ENCODE data around the gene FSD2.
"Not testable (repeated sequence)": the region's sequence is repeated elsewhere in the genome, so short reads cannot be mapped to it uniquely, and the experiment has no call there.

Gene FSD2

DNA sequence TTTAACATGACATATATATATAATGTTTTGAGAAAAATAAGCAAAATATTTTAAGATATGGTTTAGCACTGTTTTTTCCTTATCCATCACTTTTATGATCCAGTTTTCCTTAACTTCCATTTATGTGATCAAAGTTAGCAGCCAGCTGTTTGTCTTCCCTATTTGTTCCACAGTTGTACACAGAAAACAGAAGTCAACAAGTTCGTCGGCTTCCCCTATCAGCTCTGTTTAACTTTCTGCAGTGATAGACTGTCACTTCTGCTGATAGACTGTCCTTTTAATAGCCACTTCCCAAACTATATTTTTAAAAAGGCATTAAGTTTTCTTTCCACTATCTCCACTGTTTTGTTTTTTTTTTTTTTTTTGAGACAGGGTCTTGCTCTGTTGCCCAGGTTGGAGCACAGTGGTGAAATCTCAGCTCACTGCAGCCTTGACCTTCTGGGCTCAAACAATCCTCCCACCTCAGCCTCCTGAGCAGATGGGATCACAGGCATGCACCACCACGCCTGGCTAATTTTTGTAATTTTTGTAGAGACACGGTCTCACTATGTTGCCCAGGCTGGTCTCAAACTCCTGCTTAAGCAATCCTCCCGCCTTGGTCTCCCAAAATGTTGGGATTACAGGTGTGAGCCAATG, 7.2 kb downstream of the FSD2 start:
- no peak for DNase-seq (ENCODE audit: low read depth, low spot score)

DNA sequence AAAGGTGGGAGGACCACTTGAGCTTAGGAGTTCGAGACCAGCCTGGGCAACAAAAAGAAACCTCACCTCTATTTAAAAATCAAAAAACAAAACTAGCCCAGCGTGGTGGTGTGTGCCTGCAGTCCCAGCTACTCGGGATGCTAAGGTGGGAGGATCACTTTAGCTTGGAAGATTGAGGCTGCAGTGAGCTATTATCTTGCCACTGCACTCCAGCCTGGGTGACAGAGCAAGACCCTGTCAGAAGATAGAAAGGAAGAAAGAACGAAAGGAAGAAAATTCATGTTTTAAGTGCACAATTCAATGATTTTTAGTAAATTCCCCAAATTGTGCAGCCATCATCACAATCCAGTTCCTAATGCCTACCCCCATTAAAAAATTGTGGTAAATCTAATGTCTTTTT, 7.8 kb downstream of the FSD2 start:
- no peak for DNase-seq (ENCODE audit: low read depth, low spot score)
- no peak overlapping the region for H3K27ac ChIP-seq

More for the DNA sequence above, 7.2 kb downstream of the FSD2 start:
- H3K27ac ChIP-seq, result no peak overlapping the region

DNA sequence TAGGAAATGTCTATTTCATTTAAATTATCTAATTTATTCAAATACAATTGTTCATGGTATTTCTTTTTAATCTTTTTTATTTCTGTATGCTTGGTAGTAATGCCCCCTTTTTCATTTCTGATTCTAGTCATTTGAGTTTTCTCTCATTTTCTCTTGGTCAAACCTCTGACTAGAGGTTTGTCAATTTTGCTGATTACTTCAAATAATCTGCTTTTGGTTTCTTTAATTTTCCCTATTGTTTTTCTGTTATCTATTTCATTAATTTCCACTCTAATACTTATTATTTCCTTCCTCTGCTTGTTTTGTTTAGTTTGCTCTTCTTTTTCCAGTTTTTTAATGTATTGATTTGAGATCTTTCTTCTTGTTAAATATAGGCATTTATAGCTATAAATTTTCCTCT, 12.1 kb downstream of the FSD2 start:
- DNase-seq (ENCODE audit: low read depth, low spot score), result no peak
- no peak overlapping the region for H3K27ac ChIP-seq

DNA sequence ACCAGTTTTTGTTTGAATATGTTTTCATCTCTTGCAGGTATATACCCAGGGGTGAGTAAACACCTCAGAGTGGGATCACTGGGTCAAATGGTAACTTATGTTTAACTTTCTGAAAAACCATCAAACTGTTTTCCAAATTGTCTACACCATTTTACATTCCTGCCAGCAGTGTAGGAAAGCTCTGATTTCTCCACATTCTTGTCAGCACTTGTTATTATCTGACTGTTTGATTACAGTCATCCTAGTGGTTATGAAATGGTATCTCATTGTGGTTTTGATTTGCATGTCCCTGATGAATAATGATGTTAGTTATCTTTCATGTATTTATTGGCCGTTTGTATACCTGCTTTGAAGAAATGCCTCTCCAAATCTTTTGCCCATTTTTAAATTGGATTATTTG, 13.8 kb downstream of the FSD2 start:
- H3K27ac ChIP-seq, result no peak overlapping the region

DNA sequence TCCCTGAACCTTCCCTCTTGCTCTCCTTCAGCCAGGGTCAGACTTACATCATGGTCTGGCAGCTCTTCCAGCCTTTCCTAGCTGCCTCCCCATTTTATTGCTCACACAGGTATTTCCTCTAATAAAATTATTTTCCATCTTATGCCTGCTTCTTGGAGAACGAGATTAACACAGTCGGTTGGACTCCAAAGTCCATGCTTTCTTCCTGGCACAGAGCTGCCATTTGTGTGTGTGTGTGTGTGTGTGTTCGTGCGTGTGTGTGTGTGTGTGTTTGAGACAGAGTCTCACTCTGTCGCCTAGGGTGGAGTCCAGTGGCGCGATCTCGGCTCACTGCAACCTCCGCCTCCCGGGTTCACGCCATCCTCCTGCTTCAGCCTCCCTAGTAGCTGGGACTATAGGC, 15.5 kb downstream of the FSD2 start:
- H3K27ac ChIP-seq, result no peak overlapping the region
- no peak for DNase-seq (ENCODE audit: low read depth, low spot score)

More for the DNA sequence above, 13.8 kb downstream of the FSD2 start:
- peak; percentile 63 for DNase-seq (ENCODE audit: low read depth, low spot score)

DNA sequence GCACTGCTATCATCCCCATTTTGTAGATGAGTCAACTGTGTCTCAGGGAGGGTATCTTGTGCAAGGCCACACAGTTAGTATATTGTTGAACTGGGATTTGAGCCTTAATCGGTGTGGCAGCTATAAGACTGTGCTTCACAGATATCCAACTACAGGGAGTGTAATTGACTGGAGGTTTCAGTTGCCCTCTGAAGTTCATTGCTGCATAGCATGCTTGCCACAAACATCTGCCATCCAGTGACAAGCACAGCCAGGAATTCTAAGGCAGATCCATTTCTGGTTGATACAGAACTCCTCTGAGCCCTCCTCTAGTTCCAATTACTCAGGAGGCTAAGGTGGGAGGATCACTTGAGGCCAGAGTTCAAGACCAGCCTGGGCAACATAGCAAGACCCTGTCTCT, 16.4 kb downstream of the FSD2 start:
- DNase-seq (ENCODE audit: low read depth, low spot score), result no peak
- no peak overlapping the region for H3K27ac ChIP-seq

DNA sequence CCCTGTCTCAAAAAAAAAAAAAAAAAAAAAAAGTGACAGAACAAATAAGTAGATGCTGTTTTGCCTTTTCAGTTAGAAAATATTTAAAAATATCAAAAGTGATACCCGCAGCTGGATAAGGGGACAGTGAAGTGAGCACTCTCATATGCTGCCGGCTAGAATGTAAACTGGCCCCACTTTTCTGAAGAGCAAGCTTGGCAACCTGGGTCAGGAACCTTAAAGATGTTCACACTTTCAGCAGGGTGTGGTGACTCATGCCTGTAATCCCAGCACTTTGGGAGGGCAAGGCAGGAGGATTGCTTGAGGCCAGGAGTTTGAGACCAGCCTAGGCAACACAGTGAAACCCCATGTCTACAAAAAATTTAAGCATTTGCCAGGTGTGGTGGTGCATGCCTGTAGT, 17.4 kb downstream of the FSD2 start:
- DNase-seq (ENCODE audit: low read depth, low spot score), result no peak
- no peak overlapping the region for H3K27ac ChIP-seq

DNA sequence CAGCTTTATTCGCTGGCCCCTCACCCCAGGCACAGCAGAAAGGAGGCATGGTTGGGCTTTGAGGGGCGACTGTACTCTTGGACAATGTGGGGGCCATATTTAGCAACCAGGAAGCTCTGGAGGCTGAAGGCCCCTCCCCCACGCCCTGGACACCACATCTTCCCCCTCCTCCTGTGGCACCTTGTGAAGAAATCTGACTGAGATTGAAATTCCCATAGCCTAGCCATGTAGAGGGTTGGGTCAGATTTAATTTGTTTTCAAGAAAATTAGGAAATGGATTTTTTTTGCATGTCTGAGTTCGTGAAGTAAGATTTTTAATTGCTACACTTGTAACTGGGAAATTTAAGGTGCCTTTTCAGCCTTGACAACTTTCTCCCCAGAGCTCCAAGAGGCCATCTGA, 24.5 kb downstream of the FSD2 start:
- no peak overlapping the region for H3K27ac ChIP-seq
- DNase-seq (ENCODE audit: low read depth, low spot score), result no peak

DNA sequence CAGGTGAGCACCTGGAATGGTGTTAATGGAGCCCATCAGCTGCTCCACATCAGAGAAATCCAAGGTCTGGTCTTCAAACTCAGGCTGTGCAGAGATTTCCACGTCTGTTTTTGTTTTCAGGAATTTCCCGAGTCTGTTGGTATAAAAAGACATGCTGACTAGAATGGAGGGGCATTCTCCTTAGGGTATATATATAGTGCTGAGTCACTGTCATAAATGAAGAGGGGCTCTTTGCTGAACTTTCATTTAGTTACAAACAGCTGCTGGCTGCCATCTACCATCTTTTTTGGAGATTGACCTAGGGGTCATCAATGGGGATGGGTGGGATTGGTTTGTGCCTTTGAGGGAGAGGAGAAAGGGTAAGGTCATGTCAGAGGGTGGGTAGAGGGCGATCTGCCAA, 27.1 kb downstream of the FSD2 start:
- no peak overlapping the region for H3K27ac ChIP-seq
- DNase-seq (ENCODE audit: low read depth, low spot score), result no peak

DNA sequence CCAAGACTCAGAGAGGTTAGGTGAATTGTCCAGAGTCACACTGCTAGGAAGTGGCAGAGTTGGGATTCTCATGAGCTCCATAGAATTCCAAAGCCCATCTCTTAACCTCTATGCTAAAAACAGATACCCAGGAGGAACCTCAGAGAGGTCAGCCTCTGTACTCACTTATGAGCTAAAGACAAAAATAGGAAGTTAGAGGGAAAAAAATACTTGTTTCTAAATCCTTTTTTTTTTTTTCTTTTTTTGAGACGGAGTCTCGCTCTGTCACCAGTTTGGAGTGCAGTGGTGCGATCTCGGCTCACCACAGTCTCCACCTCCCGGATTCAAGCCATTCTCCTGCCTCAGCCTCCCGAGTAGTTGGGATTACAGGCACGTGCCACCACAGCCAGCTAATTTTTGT, 31.4 kb downstream of the FSD2 start:
- no peak for DNase-seq (ENCODE audit: low read depth, low spot score)
- no peak overlapping the region for H3K27ac ChIP-seq

DNA sequence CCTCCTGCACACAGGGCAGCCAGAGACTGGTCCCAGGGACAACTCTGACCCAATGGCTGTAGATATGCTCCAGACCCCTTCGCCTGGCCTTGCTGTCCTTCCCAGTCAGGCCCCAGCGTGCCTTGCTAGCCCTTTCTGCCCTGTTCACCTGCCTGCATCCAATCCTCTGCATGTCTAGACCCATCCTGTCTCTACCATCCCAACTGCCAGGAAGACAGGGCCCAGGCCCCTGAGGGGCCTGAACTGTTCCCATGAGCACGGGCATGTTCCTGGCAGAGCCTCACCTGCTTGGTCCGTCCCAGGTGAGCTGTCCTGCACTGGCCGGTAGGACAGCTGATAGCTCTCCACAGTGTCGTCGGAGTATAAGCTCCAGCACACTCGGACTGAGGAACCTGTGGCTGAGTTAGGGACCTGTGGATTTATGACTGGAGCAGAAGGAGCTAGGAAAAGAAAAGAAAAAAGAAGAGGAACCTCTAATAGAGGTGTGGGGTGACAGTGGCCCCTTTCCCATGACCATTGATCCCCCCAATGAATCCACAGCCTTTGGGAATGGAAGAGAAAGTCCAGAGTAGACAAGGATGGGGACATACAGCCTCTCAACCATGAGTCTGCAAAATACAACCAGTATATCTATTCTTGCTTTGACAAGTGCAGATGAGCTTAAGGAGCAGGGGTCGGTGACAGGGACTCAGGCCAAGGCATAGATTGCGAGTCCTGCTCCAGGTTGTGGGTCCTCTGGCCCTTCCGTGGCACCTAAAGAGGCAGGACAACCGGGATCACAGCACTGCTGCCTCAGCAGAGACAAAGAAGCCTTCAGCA, 33.9 kb downstream of the FSD2 start:
- no peak overlapping the region for H3K27ac ChIP-seq
- no peak for DNase-seq (ENCODE audit: low read depth, low spot score)

DNA sequence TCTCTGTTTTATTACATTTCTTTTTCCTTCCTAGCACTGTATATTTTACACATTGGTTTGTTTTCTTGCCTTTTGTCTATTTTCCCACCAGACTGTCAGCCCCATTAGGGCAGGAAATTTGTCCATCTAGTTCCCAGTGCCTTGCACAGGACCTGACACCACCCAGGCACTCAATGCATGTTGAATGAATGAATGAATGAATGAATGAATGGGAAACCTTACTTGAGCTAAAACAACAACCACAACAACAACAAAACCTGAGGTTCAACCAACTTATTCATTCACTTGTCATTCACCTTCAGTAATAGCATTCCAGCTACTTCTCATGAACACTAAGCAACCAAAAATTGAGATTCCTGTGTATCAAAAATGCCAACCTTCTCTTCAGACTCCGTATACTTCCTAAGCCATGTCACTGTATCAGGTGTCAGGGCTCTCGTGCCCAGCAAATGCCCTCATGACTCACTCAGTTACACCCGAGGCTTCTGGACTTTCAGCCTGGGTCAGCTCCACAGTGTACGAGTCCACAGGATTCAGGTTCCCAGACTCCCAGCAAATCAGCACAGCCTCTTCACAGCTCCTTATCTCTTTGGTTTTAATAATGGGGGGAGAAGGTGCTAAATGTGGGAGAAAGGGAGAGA, 37.3 kb downstream of the FSD2 start:
- no peak for DNase-seq (ENCODE audit: low read depth, low spot score)

DNA sequence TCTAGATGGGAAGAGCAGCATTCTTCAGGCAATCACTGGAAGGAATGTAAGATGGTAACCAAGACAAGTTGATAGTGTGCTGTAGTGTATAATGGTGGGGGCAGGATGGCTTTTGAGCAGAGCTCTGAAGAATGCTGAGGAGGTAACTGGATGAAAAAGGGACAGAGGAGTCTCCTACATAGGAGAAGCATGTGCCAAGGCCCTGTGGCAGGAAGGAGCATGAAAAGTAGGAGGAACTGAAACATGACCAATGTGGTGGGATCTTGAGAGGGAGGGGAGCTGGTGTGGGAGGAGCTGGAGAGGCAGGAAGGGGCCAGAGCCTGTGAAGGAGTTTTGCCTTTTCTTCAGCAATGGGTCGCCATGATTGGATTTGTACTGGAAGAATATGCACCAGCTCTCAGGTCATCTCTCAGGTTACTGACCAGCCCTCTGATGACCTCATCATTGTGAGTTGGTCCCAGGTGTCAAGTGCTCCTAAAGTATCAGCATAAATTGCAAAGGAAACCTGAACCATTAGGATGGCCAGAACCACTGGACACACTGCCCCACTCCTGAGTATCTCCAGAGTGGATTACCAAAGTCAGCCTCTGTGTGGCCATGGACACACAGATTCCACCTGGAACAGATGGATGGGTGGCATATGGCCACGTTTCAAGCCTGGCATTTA, 38.6 kb downstream of the FSD2 start:
- DNase-seq (ENCODE audit: low read depth, low spot score), result no peak
- H3K27ac ChIP-seq, result no peak overlapping the region

More for the DNA sequence above, 37.3 kb downstream of the FSD2 start:
- no peak overlapping the region for H3K27ac ChIP-seq

DNA sequence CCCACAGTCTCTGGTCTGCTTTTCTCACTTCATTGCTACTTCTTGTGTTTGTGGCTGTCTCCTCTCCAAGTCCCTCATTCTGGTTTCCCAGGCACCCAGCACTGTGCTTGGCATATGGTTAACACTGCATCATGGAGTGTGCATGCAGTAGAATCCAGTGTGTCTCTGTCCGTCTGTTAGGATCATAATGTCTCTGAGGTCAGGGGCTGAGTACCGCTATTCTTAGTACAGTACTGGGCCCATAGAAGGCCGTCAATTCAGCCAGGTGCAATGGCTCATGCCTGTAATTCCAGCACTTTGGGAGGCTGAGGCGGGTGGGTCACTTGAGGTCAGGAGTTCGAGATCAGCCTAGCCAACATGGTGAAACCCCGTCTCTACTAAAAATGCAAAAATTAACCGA, 39.7 kb downstream of the FSD2 start:
- not testable (repeated sequence) for H3K27ac ChIP-seq; DNase-seq (ENCODE audit: low read depth, low spot score)

DNA sequence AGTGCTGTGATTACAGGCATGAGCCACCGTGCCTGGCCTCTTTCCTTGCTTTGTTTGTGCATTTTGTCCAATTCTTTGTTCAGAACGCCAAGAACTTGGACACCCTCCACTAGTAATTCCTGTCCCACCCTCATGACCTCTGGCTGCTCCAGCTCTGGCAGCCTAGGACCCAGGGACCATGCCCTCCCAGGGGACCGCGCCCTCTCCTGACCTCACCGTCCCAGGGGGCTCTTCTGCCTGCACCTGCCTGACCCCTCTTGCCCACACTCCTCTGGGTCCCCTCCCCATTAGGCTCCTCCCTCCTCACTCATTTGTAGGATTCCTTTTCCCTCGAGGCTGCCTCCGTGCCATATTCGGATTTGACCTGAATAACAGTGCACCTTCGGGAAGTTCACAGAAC, 41.1 kb downstream of the FSD2 start:
- H3K27ac ChIP-seq, result no peak overlapping the region
- DNase-seq (ENCODE audit: low read depth, low spot score), result no peak

DNA sequence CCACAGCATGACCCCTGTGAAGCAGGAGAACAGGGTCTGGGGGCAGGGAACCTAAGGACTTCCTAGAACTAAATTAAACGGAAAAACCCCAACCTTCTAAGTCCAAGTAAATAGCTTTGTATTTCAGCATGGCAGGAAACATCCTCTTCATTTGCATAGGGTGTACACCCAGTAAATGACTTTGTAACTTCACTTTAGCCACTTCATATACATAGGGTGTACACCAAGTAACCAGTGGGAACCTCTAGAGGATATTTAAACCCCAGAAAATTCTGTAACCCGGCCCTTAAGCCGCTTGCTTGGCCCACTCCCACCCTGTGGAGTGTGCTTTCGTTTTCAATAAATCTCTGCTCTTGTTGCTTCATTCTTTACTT, 41.8 kb downstream of the FSD2 start:
- H3K27ac ChIP-seq, result no peak overlapping the region
- DNase-seq (ENCODE audit: low read depth, low spot score), result no peak

DNA sequence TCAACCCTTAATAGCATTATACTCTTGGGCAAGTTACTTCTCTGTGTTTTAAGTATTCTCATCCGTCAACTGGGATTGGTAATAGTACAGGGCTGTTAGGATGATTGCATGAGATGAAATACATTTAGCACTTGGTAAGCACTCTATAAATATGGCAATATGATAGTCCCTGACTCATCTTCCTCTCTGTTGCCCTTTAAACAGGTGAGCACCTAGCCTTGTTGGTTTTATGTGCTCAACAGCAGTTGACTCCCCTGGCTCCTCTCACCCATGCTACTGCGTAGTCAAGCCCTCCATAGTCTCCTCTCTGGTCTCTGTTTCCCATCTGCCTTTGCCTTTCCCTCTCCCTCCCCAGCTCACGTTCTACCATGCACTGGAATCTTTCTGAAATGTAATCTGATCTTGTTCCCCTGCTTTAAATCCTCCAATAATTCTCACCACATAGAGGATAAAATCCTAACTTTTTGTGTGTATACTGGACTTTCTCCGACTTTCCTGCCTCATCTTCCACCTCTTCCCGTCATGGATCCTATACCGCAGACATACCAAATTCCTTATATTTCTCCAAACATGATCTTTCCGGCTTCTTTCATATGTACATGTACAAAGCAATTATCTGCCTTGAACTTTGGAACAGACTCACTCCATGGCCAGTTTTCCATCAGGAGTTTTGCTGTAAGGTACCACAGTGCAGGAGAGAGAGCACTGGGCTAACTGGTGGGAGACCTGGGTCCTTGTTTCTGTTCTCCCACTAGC, 42.3 kb downstream of the FSD2 start:
- H3K27ac ChIP-seq, result no peak overlapping the region
- no peak for DNase-seq (ENCODE audit: low read depth, low spot score)

DNA sequence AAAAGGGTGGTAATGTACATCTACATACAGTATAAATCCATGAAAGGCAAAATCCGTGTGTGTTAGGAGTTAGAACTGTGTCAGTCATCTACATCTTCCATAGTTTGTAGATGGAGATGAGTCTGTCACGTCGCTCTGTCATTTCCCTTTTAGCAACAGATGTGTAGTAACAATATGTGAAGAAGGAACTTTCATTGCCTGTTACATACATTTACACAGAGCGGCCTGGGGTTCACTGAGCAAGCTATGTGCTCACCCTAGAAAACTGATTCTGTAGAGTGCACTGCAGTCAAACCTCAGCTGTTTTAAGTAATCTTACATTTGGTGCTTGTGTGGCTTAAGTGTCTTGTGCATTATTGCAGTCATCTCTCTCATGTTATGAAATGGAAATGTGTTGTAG, 54.6 kb downstream of the FSD2 start:
- H3K27ac ChIP-seq, result peak overlapping the region; percentile 85
- DNase-seq (ENCODE audit: low read depth, low spot score), result no peak

DNA sequence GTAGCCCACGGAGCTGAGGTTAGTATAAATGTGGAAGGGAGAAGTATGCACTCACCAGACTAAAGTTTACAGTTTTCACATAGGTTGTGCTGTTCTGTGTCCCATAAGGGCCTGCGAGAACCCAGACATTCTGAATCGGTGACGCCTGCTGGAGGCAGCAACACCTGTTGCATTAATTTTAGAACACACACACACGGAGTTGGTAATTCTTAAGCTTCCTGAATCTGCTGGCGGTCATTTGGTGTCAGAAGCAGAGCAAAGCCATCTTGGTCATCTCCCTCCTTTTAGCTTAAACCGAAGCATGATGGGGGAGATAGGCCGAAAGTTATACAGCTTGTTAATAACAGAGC, 55.1 kb downstream of the FSD2 start:
- no peak for DNase-seq (ENCODE audit: low read depth, low spot score)

More for the DNA sequence above, 55.1 kb downstream of the FSD2 start:
- peak overlapping the region; percentile 85 for H3K27ac ChIP-seq
